LNCAP (cell line): ENCODE data around the gene KCP.
A peak's percentile ranks its signal among the peaks of the same experiment; 100 is the strongest.

Source experiments
- TF ChIP-seq, protein P1 (sequence below): fragments of 450-650 bp; IDR thresholded peaks from 2 replicates; pipeline ENCODE4 v1.5.1; 2017; ENCODE audit warnings: mild to moderate bottlenecking

KCP gene

DNA sequence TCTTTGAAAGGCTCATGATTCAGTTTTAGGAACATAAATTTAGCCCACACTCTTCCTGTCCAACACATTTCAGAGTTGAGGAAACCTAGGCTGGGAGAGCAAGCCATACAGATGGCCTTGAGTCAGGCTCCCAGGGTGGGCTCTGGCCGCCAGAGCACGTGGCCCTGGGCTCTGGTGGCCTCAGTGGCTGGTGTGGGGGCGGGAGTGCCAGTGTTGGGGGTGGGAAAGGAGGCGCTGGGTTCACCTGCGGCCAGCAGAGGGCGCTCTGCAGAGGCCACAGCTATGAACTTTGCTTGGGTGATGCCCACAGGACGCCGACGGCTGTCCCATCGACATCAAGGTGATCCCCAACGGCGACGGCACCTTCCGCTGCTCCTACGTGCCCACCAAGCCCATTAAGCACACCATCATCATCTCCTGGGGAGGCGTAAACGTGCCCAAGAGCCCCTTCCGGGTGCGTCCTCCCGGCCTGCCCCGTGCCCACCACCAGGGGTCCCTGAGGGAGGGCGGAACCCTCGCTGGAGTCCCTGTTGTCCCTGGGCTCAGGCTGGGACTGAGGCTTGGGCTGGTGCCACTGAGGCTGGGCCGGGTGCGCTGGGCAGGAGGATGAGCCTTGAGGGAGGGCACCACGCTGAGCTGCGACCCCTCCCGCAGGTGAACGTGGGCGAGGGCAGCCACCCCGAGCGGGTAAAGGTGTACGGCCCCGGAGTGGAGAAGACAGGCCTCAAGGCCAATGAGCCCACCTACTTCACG, 68.4 kb downstream of the KCP start:
- TF ChIP-seq, protein P1, sequence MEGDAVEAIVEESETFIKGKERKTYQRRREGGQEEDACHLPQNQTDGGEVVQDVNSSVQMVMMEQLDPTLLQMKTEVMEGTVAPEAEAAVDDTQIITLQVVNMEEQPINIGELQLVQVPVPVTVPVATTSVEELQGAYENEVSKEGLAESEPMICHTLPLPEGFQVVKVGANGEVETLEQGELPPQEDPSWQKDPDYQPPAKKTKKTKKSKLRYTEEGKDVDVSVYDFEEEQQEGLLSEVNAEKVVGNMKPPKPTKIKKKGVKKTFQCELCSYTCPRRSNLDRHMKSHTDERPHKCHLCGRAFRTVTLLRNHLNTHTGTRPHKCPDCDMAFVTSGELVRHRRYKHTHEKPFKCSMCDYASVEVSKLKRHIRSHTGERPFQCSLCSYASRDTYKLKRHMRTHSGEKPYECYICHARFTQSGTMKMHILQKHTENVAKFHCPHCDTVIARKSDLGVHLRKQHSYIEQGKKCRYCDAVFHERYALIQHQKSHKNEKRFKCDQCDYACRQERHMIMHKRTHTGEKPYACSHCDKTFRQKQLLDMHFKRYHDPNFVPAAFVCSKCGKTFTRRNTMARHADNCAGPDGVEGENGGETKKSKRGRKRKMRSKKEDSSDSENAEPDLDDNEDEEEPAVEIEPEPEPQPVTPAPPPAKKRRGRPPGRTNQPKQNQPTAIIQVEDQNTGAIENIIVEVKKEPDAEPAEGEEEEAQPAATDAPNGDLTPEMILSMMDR: peak; percentile 87

DNA sequence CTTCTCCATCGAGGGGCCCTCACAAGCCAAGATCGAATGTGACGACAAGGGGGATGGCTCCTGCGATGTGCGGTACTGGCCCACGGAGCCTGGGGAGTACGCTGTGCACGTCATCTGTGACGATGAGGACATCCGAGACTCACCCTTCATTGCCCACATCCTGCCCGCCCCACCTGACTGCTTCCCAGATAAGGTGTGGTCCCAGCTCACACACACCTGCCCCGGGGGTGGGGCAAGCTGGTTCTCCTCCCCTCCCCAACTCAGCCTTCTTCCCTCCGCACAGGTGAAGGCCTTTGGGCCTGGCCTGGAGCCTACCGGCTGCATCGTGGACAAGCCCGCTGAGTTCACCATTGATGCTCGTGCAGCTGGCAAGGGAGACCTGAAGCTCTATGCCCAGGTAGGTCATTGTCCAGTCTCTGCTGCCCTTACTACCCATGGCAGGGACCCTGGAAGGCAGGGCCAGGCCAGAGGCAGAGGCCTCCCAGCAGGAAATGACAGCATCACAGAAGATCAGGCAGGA, 69.3 kb downstream of the KCP start:
- TF ChIP-seq, protein P1: no peak

DNA sequence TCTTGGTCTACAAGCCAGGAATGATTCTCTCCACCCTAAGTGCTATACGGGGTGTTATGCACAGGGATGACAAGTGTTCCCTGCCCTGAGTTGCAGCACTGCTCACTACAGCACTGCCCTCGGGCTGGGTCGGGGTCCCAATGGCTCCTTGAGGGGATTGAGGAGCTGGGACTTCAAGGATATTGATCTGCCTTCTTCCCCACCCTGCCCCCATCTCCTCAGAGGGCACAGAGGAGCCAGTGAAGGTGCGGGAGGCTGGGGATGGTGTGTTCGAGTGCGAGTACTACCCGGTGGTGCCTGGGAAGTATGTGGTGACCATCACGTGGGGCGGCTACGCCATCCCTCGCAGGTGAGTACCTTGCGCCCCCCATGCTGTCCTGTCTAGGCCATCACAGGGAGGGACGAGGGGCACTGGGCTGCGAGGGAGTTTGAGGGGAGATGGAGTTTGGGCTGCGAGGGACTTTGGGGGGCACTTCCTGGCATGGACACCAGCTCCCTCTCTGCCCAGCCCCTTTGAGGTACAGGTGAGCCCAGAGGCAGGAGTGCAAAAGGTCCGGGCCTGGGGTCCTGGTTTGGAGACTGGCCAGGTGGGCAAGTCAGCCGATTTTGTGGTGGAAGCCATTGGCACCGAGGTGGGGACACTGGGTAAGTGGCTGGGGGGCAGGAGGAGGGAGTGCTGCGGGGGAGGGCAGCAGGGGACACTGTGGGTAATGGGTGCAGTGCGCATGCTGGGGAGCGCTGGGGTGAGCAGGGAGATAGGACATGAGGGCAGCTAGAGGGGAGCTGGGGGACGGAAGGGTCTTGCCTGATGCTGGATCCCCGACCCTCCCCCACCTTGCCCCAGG, 70.0 kb downstream of the KCP start:
- TF ChIP-seq, protein P1: no peak

DNA sequence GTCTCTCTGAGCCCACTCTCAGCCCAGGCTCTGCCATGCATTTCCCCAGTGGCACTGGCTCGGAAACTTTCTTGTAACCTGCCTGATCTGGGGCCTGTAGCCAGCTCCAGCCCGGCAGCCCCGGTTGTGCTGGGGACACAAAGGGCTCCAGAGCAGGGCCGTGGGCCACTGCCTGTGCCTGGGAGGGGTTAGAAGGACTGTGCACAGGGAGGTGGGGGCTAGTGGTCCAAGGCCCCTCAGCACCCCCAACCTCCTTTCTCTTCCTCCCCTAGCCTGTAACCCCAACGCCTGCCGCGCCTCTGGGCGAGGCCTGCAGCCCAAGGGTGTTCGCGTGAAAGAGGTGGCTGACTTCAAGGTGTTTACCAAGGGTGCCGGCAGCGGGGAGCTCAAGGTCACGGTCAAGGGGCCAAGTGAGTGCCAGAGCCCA, 70.7 kb downstream of the KCP start:
- TF ChIP-seq, protein P1: no peak

DNA sequence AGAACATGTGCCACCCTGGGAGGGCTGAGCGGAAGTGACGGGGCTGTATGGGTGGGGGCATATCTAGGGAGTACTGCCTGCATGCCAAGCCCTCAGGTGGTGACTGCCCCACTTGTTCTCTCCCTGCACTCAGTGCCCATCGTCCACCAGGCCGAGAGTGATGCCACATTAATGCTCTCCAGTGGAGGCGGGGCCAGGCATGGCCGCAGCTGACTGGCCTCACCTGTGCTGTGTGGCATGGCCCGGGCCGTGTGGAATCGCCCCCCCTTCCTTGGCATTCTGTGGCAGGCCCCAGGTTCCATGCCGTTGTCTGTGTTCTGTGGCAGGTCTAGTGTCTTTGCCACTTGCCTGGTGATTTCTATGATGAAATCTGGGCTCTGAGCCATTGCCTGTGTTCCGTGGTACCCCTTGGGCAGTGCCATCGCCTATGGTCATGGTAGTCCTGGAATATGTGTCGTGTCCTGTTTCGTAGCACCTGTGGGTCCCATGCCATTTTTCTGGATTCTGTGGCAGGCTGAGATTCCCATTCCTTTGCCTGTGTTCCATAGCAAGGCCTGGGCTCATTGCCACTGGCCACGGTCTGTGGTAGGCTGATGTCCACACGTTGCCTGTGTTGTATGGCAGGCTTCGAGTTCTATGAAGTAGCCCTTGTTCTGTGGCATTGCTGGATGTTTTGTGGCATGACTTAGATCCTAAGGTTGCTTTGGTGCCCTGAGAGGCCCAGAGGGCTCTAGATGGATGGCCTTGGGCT, 71.4 kb downstream of the KCP start:
- TF ChIP-seq, protein P1: no peak

DNA sequence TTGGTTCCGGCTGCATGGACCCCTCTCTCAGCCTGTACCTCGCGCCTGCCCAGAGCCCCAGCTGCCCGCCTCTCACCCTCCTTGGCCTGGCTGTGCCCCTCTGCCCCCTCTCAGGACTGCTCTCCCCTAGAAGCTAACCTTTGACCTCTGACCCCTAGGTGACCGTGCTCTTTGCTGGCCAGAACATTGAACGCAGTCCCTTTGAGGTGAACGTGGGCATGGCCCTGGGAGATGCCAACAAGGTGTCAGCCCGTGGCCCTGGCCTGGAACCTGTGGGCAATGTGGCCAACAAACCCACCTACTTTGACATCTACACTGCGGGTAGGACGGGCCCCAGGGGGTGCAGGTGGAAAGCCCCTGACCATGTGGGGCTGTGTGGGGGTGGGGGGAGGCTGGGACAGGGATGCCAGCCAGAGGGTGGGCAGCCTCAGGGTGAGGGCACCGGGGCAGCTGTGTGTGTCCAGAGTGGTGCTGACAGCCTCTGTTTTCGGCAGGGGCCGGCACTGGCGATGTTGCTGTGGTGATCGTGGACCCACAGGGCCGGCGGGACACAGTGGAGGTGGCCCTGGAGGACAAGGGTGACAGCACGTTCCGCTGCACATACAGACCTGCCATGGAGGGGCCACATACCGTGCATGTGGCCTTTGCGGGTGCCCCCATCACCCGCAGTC, 72.3 kb downstream of the KCP start:
- TF ChIP-seq, protein P1: no peak

DNA sequence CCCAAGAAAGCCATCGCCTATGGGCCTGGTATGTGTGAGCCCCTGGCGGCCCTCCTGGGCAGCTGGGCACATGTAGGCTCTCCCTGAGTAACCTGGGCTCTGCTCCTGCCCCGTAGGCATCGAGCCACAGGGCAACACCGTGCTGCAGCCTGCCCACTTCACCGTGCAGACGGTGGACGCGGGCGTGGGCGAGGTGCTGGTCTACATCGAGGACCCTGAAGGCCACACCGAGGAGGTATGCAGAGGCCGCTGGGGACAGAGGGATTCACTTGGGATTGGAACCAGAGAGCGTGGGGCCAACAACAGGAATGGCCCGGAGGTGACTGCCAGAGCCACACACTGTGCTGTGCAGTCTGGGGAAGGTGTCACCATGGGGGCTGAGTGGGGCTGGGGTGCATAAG, 73.0 kb downstream of the KCP start:
- TF ChIP-seq, protein P1: no peak
